ENCODE measurements around the gene NOX3.

Gene NOX3

GRCh38 chr6:155444952-155445903, 10.4 kb downstream of the NOX3 start:
- no peak overlapping the region for H3K27ac ChIP-seq (replicated peaks)
- no peak for TF ChIP-seq REST (IDR thresholded peaks at IDR 0.05; ENCODE audit: insufficient replicate concordance, low read depth)
- TF ChIP-seq SPI1 (IDR thresholded peaks at IDR 0.05; ENCODE audit: borderline replicate concordance, low read depth): no peak
- no peak for TF ChIP-seq CTCF (IDR thresholded peaks at IDR 0.05; ENCODE audit: insufficient read depth, low read length)
- TF ChIP-seq POLR2AphosphoS5 (IDR thresholded peaks at IDR 0.05; ENCODE audit: low read depth): no peak
- TF ChIP-seq GABPA (IDR thresholded peaks at IDR 0.05; ENCODE audit: low read depth): no peak
- H3K27me3 ChIP-seq (ENCODE audit: insufficient read depth, poor library complexity, severe bottlenecking): no peaks in the 10 kb centered on the region
- H3K4me3 ChIP-seq (replicated peaks; ENCODE audit: insufficient read depth, low read length): no peak overlapping the region
- DNase-seq (ENCODE audit: low read depth in 1 of 2, low spot score in 1 of 2): no peak

- no peaks in the 10 kb centered on the region for H3K27me3 ChIP-seq (ENCODE audit: insufficient read depth, poor library complexity, severe bottlenecking)
- TF ChIP-seq POLR2AphosphoS5 (IDR thresholded peaks at IDR 0.05; ENCODE audit: low read depth) (no peak), SPI1 (IDR thresholded peaks at IDR 0.05; ENCODE audit: borderline replicate concordance, low read depth) (no peak), CTCF (IDR thresholded peaks at IDR 0.05; ENCODE audit: insufficient read depth, low read length) (no peak), REST (IDR thresholded peaks at IDR 0.05; ENCODE audit: insufficient replicate concordance, low read depth) (no peak), GABPA (IDR thresholded peaks at IDR 0.05; ENCODE audit: low read depth) (no peak)
- H3K27ac ChIP-seq (replicated peaks): no peak overlapping the region
- DNase-seq (ENCODE audit: low read depth in 1 of 2, low spot score in 1 of 2): no peak
- no peak overlapping the region for H3K4me3 ChIP-seq (replicated peaks; ENCODE audit: insufficient read depth, low read length)
Observed at GRCh38 chr6:155444120-155444917, 11.3 kb downstream of the NOX3 start.

GRCh38 chr6:155443168-155443567, 12.5 kb downstream of the NOX3 start:
- no peak for TF ChIP-seq REST (IDR thresholded peaks at IDR 0.05; ENCODE audit: insufficient replicate concordance, low read depth)
- no peak for TF ChIP-seq GABPA (IDR thresholded peaks at IDR 0.05; ENCODE audit: low read depth)
- no peak for TF ChIP-seq POLR2AphosphoS5 (IDR thresholded peaks at IDR 0.05; ENCODE audit: low read depth)
- TF ChIP-seq CTCF (IDR thresholded peaks at IDR 0.05; ENCODE audit: insufficient read depth, low read length): no peak
- TF ChIP-seq SPI1 (IDR thresholded peaks at IDR 0.05; ENCODE audit: borderline replicate concordance, low read depth): no peak
- no peak overlapping the region for H3K4me3 ChIP-seq (replicated peaks; ENCODE audit: insufficient read depth, low read length)
- H3K27me3 ChIP-seq (ENCODE audit: insufficient read depth, poor library complexity, severe bottlenecking): no peaks in the 10 kb centered on the region
- H3K27ac ChIP-seq (replicated peaks): no peak overlapping the region
- no peak for DNase-seq (ENCODE audit: low read depth in 1 of 2, low spot score in 1 of 2)
